B cell (primary cell): ENCODE measurements around the gene VASN. TPM values are rescaled to one million over a fixed set of nuclear protein-coding genes. Genes with fewer than 3 reads are reported as not detected.
A peak's percentile ranks its signal among the peaks of the same experiment; 100 is the strongest.

Experiments
- ATAC-seq: fragments of 200-7000 bp; cut with Tn5 transposase; one replicate; pipeline ENCODE4 v1.10.0; 2021; ENCODE audit warnings: low read depth, mild to moderate bottlenecking, moderate number of reproducible peaks, moderate library complexity
- CTCF ChIA-PET: fragments of 350-600 bp; sonication (Branson Sonifier 250); formaldehyde crosslinking; loops from one replicate; lab custom pipeline; 2021; ENCODE audit warnings: antibody characterized with exemption, inconsistent platforms; lab: Charles Lee
- POLR2A ChIA-PET: fragments of 350-600 bp; sonication (Branson Sonifier 250); formaldehyde crosslinking; loops from one replicate; lab custom pipeline; 2021; ENCODE audit warnings: antibody characterized with exemption; lab: Charles Lee
- DNase-seq: peaks from one replicate; pipeline ENCODE4 v3.0.0; 2013
- H2AFZ ChIP-seq: 2 replicates; pipeline ENCODE4 v1.6.1; 2012; ENCODE audit warnings: mild to moderate bottlenecking, low read depth, low read length; ENCODE audit not compliant: insufficient read depth, poor library complexity, severe bottlenecking
- H3K27ac ChIP-seq, 2 donors: 1 replicate in 1 of 2; 2 replicates in 1 of 2; pipeline ENCODE4 v1.5.1; 2012 to 2013; ENCODE audit warnings: low read length in 2 of 2, mild to moderate bottlenecking in 2 of 2, moderate library complexity in 1 of 2
- H3K27me3 ChIP-seq, 4 experiments: fragments of 200-600 bp in 1 of 4; sonication (generic) in 1 of 4; replicated peaks in 1 of 4; 1 replicate in 2 of 4; 2 replicates in 2 of 4; pipeline versions ENCODE4 v1.6.1 to v1.7.0; 2013 to 2016; ENCODE audit warnings: low read length in 3 of 4, mild to moderate bottlenecking in 2 of 4, mixed read lengths in 1 of 4, moderate library complexity in 1 of 4; ENCODE audit not compliant: insufficient read depth in 4 of 4, control insufficient read depth in 3 of 4; ENCODE audit errors: control extremely low read depth in 1 of 4
- H3K36me3 ChIP-seq, 2 experiments: replicated peaks in 1 of 2; 1 replicate in 1 of 2; 2 replicates in 1 of 2; pipeline versions ENCODE4 v1.6.1 to v1.7.1; 2013; ENCODE audit warnings: low read length in 1 of 2; ENCODE audit not compliant: insufficient read depth in 2 of 2, control insufficient read depth in 1 of 2; ENCODE audit errors: control extremely low read depth in 1 of 2, extremely low read depth in 1 of 2
- H3K4me1 ChIP-seq, 2 donors: fragments of 200-600 bp in 1 of 2; sonication (generic) in 1 of 2; 1 replicate in 1 of 2; 2 replicates in 1 of 2; pipeline versions ENCODE4 v1.5.1 to v1.6.1; 2013 to 2017; ENCODE audit warnings: low read length in 2 of 2; ENCODE audit not compliant: control insufficient read depth in 2 of 2, insufficient read depth in 2 of 2
- H3K4me2 ChIP-seq: replicated peaks from 2 replicates; pipeline ENCODE3; 2012; ENCODE audit warnings: mild to moderate bottlenecking, low read depth, low read length; ENCODE audit not compliant: poor library complexity, severe bottlenecking
- H3K4me3 ChIP-seq, 5 experiments: fragments of 200-600 bp in 1 of 5; sonication (generic) in 1 of 5; 1 replicate in 3 of 5; 2 replicates in 2 of 5; pipeline versions ENCODE4 v1.5.1 to v1.7.0; 2011 to 2016; ENCODE audit warnings: low read length in 4 of 5, mild to moderate bottlenecking in 4 of 5, low read depth in 2 of 5, control low read depth in 1 of 5, moderate library complexity in 1 of 5; ENCODE audit not compliant: insufficient read depth in 1 of 5; ENCODE audit errors: control extremely low read depth in 1 of 5, extremely low read depth in 1 of 5
- H3K79me2 ChIP-seq: fragments of 200-600 bp; sonication (generic); one replicate; pipeline ENCODE4 v1.6.0; 2016; ENCODE audit warnings: low read length; ENCODE audit not compliant: control insufficient read depth, insufficient read depth
- H3K9ac ChIP-seq: fragments of 200-600 bp; sonication (generic); 2 replicates; pipeline ENCODE4 v1.6.1; 2017; ENCODE audit warnings: mild to moderate bottlenecking, low read length, moderate library complexity
- H3K9me3 ChIP-seq, 3 donors: one replicate each; pipeline versions ENCODE4 v1.6.1 to v1.7.1; 2013; ENCODE audit warnings: low read length in 2 of 3; ENCODE audit not compliant: control insufficient read depth in 2 of 3, insufficient read depth in 1 of 3; ENCODE audit errors: control extremely low read depth in 1 of 3
- H4K20me1 ChIP-seq: 2 replicates; pipeline ENCODE4 v1.6.0; 2012; ENCODE audit warnings: mild to moderate bottlenecking, low read length; ENCODE audit not compliant: insufficient read depth, control insufficient read depth, poor library complexity, severe bottlenecking
- H3K27ac Mint-ChIP-seq: one replicate; pipeline ENCODE4 v1.8.0; 2021; ENCODE audit warnings: mixed read lengths
- H3K27me3 Mint-ChIP-seq: one replicate; pipeline ENCODE4 v1.8.0; 2021; ENCODE audit warnings: mixed read lengths
- H3K4me1 Mint-ChIP-seq: one replicate; pipeline ENCODE4 v1.8.0; 2021; ENCODE audit warnings: mixed read lengths
- H3K4me3 Mint-ChIP-seq: one replicate; pipeline ENCODE4 v1.8.0; 2021; ENCODE audit warnings: mixed read lengths
- H3K9me3 Mint-ChIP-seq: one replicate; pipeline ENCODE4 v1.8.0; 2022; ENCODE audit warnings: mixed read lengths; ENCODE audit not compliant: insufficient read depth
- EZH2 ChIP-seq: IDR thresholded peaks from 2 replicates; pipeline ENCODE4 v1.6.1; 2012; ENCODE audit warnings: borderline replicate concordance, low read depth, mild to moderate bottlenecking, moderate library complexity, low read length; ENCODE audit not compliant: insufficient read depth, poor library complexity, severe bottlenecking
- WGBS: methylation state at CpG from one replicate; pipeline ENCODE4 v1.1.5; 2013; ENCODE audit warnings: missing lambda C conversion rate; ENCODE audit not compliant: insufficient coverage; 5-methylcytosine and 5-hydroxymethylcytosine counted together
- intact Hi-C: fragments of 100-400 bp; cut with micrococcal nuclease; formaldehyde crosslinking; loops from one replicate; pipeline ENCODE4 v1.10.0; 2022
- polyA plus RNA-seq: library from polyadenylated mRNA; depleted of rRNA; stranded (reverse); fragments of >200 nt; gene quantifications from 2 replicates; pipeline ENCODE4 v1.2.3, GENCODE V29; 2012
- total RNA-seq, 2 donors: library from RNA; stranded (reverse); fragments of 120-200 nt in 1 of 2; gene quantifications; 1 replicate in 1 of 2; 2 replicates in 1 of 2; pipeline versions ENCODE4 v1.2.3 to v1.2.4, GENCODE V29; 2013 to 2022
- TF ChIP-seq, protein P1 (sequence below): fragments of 200-600 bp; IDR thresholded peaks from one replicate; pipeline ENCODE4 v1.8.0; 2022; ENCODE audit warnings: antibody characterized with exemption, mild to moderate bottlenecking

Gene VASN
- total and polyA plus RNA-seq, 2 donors (not counting 1 experiment from before 2014, with no cell fraction given) = 0.57 to 0.76 TPM

DNA sequence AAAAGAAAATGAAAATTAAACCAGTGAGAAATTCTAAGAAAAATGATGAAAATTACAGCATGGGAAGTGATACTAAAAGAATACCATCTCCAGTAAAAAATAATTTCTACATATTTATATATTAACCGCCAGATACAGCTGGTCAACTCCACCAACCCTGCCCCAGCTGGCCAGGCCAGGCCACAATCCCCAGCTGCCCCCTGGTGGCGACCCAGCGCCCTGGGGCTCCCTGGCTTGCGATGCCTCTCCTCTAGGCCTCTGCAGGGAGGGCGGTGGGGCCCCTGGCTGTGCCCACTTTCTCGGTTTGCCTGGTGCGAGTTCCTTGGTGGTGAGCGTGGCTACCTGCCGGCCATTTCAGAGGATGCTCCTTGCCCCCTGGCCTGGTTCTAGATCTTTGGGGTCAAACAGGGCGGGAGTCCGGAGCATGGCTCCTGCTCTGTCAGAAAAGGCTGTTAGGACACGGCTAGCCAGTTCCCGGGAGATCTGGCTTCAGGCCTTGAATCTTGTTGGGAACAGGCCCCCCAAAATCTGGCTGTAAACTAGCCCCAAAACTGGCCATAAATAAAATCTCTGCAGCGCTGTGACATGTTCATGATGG is 41.3 kb upstream of the VASN start:
- Histone ChIP-seq H4K20me1 (no peaks in the 10 kb centered on the region), H2AFZ (no peak overlapping the region), H3K36me3 (no peaks in the 10 kb centered on the region), H3K4me3 (no peak overlapping the region), H3K27ac (no peak overlapping the region), H3K4me1 (peaks cover 14 to 18% of the 10 kb centered on the region in 2 donors), H3K9ac (no peak overlapping the region), H3K9me3 (no peaks in the 10 kb centered on the region), H3K4me2 (no peak overlapping the region), H3K79me2 (no peaks in the 10 kb centered on the region), H3K27me3 (peaks cover 0 to 24% (median 0%) of the 10 kb centered on the region in 4 experiments)
- Mint-ChIP-seq H3K27ac (no peak overlapping the region), H3K4me3 (no peak overlapping the region), H3K4me1 (peaks cover 6% of the 10 kb centered on the region), H3K27me3 (peaks cover 3% of the 10 kb centered on the region), H3K9me3 (no peaks in the 10 kb centered on the region)
- peak; percentile 74 for DNase-seq
- ChIA-PET POLR2A (no interaction called here), CTCF (interaction anchor here (0.6 to 10.0 kb wide), 17 partner anchors 8 to 391 kb away, joined by 3 to 165 read pairs (median 4); partner anchors contain the start of gene GLIS2)
- peak; percentile 72 for ATAC-seq
- 53% methylated on average over 14 of the region's 14 CpGs for WGBS
- intact Hi-C loops = loop anchor here (2.0 kb wide), 1 partner anchor 22 kb away; no protein-coding TSS in a partner anchor
- TF ChIP-seq, protein P1, sequence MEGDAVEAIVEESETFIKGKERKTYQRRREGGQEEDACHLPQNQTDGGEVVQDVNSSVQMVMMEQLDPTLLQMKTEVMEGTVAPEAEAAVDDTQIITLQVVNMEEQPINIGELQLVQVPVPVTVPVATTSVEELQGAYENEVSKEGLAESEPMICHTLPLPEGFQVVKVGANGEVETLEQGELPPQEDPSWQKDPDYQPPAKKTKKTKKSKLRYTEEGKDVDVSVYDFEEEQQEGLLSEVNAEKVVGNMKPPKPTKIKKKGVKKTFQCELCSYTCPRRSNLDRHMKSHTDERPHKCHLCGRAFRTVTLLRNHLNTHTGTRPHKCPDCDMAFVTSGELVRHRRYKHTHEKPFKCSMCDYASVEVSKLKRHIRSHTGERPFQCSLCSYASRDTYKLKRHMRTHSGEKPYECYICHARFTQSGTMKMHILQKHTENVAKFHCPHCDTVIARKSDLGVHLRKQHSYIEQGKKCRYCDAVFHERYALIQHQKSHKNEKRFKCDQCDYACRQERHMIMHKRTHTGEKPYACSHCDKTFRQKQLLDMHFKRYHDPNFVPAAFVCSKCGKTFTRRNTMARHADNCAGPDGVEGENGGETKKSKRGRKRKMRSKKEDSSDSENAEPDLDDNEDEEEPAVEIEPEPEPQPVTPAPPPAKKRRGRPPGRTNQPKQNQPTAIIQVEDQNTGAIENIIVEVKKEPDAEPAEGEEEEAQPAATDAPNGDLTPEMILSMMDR = peak; percentile 98
- TF ChIP-seq EZH2 = no peak

DNA sequence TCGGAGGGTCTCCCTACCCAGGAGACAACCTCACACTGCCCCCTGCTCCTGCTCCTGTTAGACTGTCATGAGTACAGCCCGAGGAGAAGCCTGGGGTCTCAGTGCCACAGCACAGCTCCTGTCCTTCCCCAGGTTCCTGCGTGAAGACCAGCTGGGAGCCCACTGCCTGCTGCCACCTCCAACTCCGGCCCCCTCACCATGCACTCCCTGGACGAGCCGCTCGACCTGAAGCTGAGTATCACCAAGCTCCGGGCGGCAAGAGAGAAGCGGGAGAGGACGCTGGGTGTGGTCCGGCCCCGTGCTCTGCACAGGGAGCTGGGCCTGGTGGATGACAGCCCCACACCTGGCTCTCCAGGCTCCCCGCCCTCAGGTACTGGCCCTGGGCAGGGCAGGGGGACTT is 39.6 kb upstream of the VASN start:
- Histone ChIP-seq H2AFZ (no peak overlapping the region), H3K4me3 (no peak overlapping the region), H3K4me1 (peaks cover 11 to 12% of the 10 kb centered on the region in 2 donors), H3K27me3 (peaks cover 0 to 22% (median 0%) of the 10 kb centered on the region in 4 experiments), H3K36me3 (no peaks in the 10 kb centered on the region), H3K9ac (no peak overlapping the region), H4K20me1 (no peaks in the 10 kb centered on the region), H3K4me2 (no peak overlapping the region), H3K27ac (no peak overlapping the region), H3K9me3 (no peaks in the 10 kb centered on the region), H3K79me2 (no peaks in the 10 kb centered on the region)
- Mint-ChIP-seq H3K4me1 (no peaks in the 10 kb centered on the region), H3K9me3 (no peaks in the 10 kb centered on the region), H3K4me3 (no peak overlapping the region), H3K27me3 (peaks cover 3% of the 10 kb centered on the region), H3K27ac (no peak overlapping the region)
- intact Hi-C loops = no loop called here
- POLR2A ChIA-PET = no interaction called here
- ATAC-seq = no peak
- TF ChIP-seq, protein P1 = no peak
- TF ChIP-seq EZH2 = no peak
- 89% methylated on average over 13 of the region's 14 CpGs for WGBS
- CTCF ChIA-PET = interaction anchor here (1.2 to 10.0 kb wide), 6 partner anchors 10 to 131 kb away, joined by 4 to 165 read pairs (median 16); partner anchors contain the start of gene GLIS2
- no peak for DNase-seq
